ENCODE data around the gene ALS2.
"Not testable (repeated sequence)": the region's sequence is repeated elsewhere in the genome, so short reads cannot be mapped to it uniquely, and the experiment has no call there.

ALS2 gene

GRCh38 chr2:201674794-201675193 is 105.9 kb downstream of the ALS2 start:
- DNase-seq (ENCODE audit: low read depth), result no peak

GRCh38 chr2:201674298-201674697 is 106.4 kb downstream of the ALS2 start:
- no peak for DNase-seq (ENCODE audit: low read depth)

GRCh38 chr2:201673546-201673945 is 107.2 kb downstream of the ALS2 start:
- no peak for DNase-seq (ENCODE audit: low read depth)

- DNase-seq (ENCODE audit: low read depth), result not testable (repeated sequence)
Observed at GRCh38 chr2:201671205-201671604, 109.5 kb downstream of the ALS2 start.

GRCh38 chr2:201669865-201670264 is 110.9 kb downstream of the ALS2 start:
- no peak for DNase-seq (ENCODE audit: low read depth)

GRCh38 chr2:201668402-201668910 is 112.3 kb downstream of the ALS2 start:
- DNase-seq (ENCODE audit: low read depth), result no peak

- no peak for DNase-seq (ENCODE audit: low read depth)
Observed at GRCh38 chr2:201664334-201664733, 116.4 kb downstream of the ALS2 start.

- DNase-seq (ENCODE audit: low read depth), result no peak
Observed at GRCh38 chr2:201661366-201661765, 119.4 kb downstream of the ALS2 start.

GRCh38 chr2:201660293-201660895 is 120.3 kb downstream of the ALS2 start:
- no peak for DNase-seq (ENCODE audit: low read depth)

GRCh38 chr2:201656740-201657139 is 124.0 kb downstream of the ALS2 start:
- no peak for DNase-seq (ENCODE audit: low read depth)

GRCh38 chr2:201656102-201656501 is 124.6 kb downstream of the ALS2 start:
- no peak for DNase-seq (ENCODE audit: low read depth)

- no peak for DNase-seq (ENCODE audit: low read depth)
Observed at GRCh38 chr2:201654616-201655384, 125.9 kb downstream of the ALS2 start.

GRCh38 chr2:201653221-201653620 is 127.5 kb downstream of the ALS2 start:
- no peak for DNase-seq (ENCODE audit: low read depth)

Measured in stimulated activated CD8-positive, alpha-beta memory T cell treated with anti-CD3 and anti-CD28 coated beads, Interleukin-15, amount 100 ng/mL, for 24 hours (primary cell).